DND-41 (cell line): ENCODE results near the gene BICC1.
A peak's percentile ranks its signal among the peaks of the same experiment; 100 is the strongest.

Experiments used
- ATAC-seq: fragments of 200-7000 bp; cut with Tn5 transposase; 3 replicates; pipeline ENCODE4 v1.9.1; 2021; ENCODE audit warnings: low read depth; ENCODE audit not compliant: insufficient read depth
- DNase-seq: peaks from one replicate; pipeline ENCODE4 v3.0.0-alpha.2; 2020
- H2AFZ ChIP-seq: 2 replicates; pipeline ENCODE4 v1.6.0; 2012; ENCODE audit warnings: low read depth, low read length
- H3K27ac ChIP-seq: 2 replicates; pipeline ENCODE4 v1.5.1; 2012; ENCODE audit warnings: low read length, inconsistent platforms
- H3K27me3 ChIP-seq: fragments of 200-600 bp; sonication (generic); 2 replicates; pipeline ENCODE4 v1.6.0; 2012; ENCODE audit warnings: low read length, mild to moderate bottlenecking, inconsistent platforms; ENCODE audit not compliant: insufficient read depth, poor library complexity
- H3K36me3 ChIP-seq: 2 replicates; pipeline ENCODE4 v1.5.1; 2012; ENCODE audit warnings: low read length, inconsistent platforms; ENCODE audit not compliant: insufficient read depth
- H3K4me1 ChIP-seq: 2 replicates; pipeline ENCODE4 v1.5.1; 2012; ENCODE audit warnings: mild to moderate bottlenecking, low read length; ENCODE audit not compliant: insufficient read depth
- H3K4me2 ChIP-seq: 2 replicates; pipeline ENCODE4 v1.6.0; 2012; ENCODE audit warnings: mild to moderate bottlenecking, moderate library complexity, low read length, inconsistent platforms; ENCODE audit not compliant: insufficient read depth
- H3K4me3 ChIP-seq, 2 experiments: fragments of 200-600 bp in 1 of 2; shearing (Covaris generic) in 1 of 2; 2 replicates each; pipeline ENCODE4 v1.5.1; 2012 to 2016; ENCODE audit warnings: inconsistent platforms in 2 of 2, low read length in 2 of 2, mild to moderate bottlenecking in 2 of 2, low read depth in 1 of 2, moderate library complexity in 1 of 2
- H3K79me2 ChIP-seq: 2 replicates; pipeline ENCODE4 v1.6.0; 2012; ENCODE audit warnings: low read length, inconsistent platforms; ENCODE audit not compliant: insufficient read depth
- H3K9ac ChIP-seq: 2 replicates; pipeline ENCODE4 v1.6.0; 2012; ENCODE audit warnings: low read depth, mild to moderate bottlenecking, inconsistent platforms, low read length, moderate library complexity
- H3K9me3 ChIP-seq: 2 replicates; pipeline ENCODE4 v1.5.1; 2012; ENCODE audit warnings: low read length, moderate library complexity, mild to moderate bottlenecking, inconsistent platforms; ENCODE audit not compliant: insufficient read depth, severe bottlenecking
- H4K20me1 ChIP-seq: 2 replicates; pipeline ENCODE4 v1.6.0; 2012; ENCODE audit warnings: low read length; ENCODE audit not compliant: insufficient read depth
- CTCF ChIP-seq: IDR thresholded peaks from 2 replicates; pipeline ENCODE4 v1.5.1; 2012; ENCODE audit warnings: borderline replicate concordance, low read length, moderate library complexity, mild to moderate bottlenecking; ENCODE audit not compliant: poor library complexity, severe bottlenecking; ENCODE audit errors: extremely low read depth
- EZH2 ChIP-seq: IDR thresholded peaks from 3 replicates; pipeline ENCODE4 v1.6.1; 2012; ENCODE audit warnings: borderline replicate concordance, low read depth, mild to moderate bottlenecking, moderate library complexity, low read length, inconsistent platforms; ENCODE audit not compliant: severe bottlenecking

The BICC1 gene

GRCh38 chr10:58516671-58517070 lies 4.0 kb downstream of the BICC1 start:
- no peak for TF ChIP-seq EZH2
- TF ChIP-seq CTCF, result no peak
- no peaks in the 10 kb centered on the region for H3K36me3 ChIP-seq
- no peak overlapping the region for H3K9ac ChIP-seq
- no peaks in the 10 kb centered on the region for H3K27me3 ChIP-seq
- no peaks in the 10 kb centered on the region for H3K9me3 ChIP-seq
- H3K4me2 ChIP-seq, result no peak overlapping the region
- H4K20me1 ChIP-seq, result no peaks in the 10 kb centered on the region
- H3K4me3 ChIP-seq, result no peak overlapping the region
- no peak overlapping the region for H2AFZ ChIP-seq
- no peaks in the 10 kb centered on the region for H3K79me2 ChIP-seq
- H3K4me1 ChIP-seq, result no peaks in the 10 kb centered on the region
- no peak for ATAC-seq
- DNase-seq, result no peak
- H3K27ac ChIP-seq, result no peak overlapping the region

- H3K9ac ChIP-seq, result no peak overlapping the region
- no peak overlapping the region for H2AFZ ChIP-seq
- no peaks in the 10 kb centered on the region for H4K20me1 ChIP-seq
- H3K9me3 ChIP-seq, result no peaks in the 10 kb centered on the region
- H3K4me3 ChIP-seq, result no peak overlapping the region
- H3K27ac ChIP-seq, result no peak overlapping the region
- no peaks in the 10 kb centered on the region for H3K4me1 ChIP-seq
- DNase-seq (no peak), ATAC-seq (no peak)
- no peaks in the 10 kb centered on the region for H3K27me3 ChIP-seq
- no peaks in the 10 kb centered on the region for H3K79me2 ChIP-seq
- no peak overlapping the region for H3K4me2 ChIP-seq
- TF ChIP-seq EZH2 (no peak), CTCF (peak; percentile 5)
- no peaks in the 10 kb centered on the region for H3K36me3 ChIP-seq
Measured at GRCh38 chr10:58517081-58517480, 4.4 kb downstream of the BICC1 start.

GRCh38 chr10:58517491-58518355 lies 5.1 kb downstream of the BICC1 start:
- H2AFZ ChIP-seq, result no peak overlapping the region
- H3K27ac ChIP-seq, result no peak overlapping the region
- H3K79me2 ChIP-seq, result no peaks in the 10 kb centered on the region
- H3K9ac ChIP-seq, result no peak overlapping the region
- DNase-seq (no peak), ATAC-seq (no peak)
- H3K4me3 ChIP-seq, result no peak overlapping the region
- H3K36me3 ChIP-seq, result no peaks in the 10 kb centered on the region
- H3K4me1 ChIP-seq, result no peaks in the 10 kb centered on the region
- H3K4me2 ChIP-seq, result no peak overlapping the region
- no peak for TF ChIP-seq EZH2
- TF ChIP-seq CTCF, result no peak
- no peaks in the 10 kb centered on the region for H3K27me3 ChIP-seq
- no peaks in the 10 kb centered on the region for H4K20me1 ChIP-seq
- H3K9me3 ChIP-seq, result no peaks in the 10 kb centered on the region

GRCh38 chr10:58518775-58519174 lies 6.1 kb downstream of the BICC1 start:
- Histone ChIP-seq H3K4me1 (no peaks in the 10 kb centered on the region), H3K27me3 (no peaks in the 10 kb centered on the region), H3K9me3 (no peaks in the 10 kb centered on the region), H4K20me1 (no peaks in the 10 kb centered on the region), H3K79me2 (no peaks in the 10 kb centered on the region), H3K27ac (no peak overlapping the region), H3K36me3 (no peaks in the 10 kb centered on the region), H3K9ac (no peak overlapping the region), H3K4me2 (no peak overlapping the region), H3K4me3 (no peak overlapping the region), H2AFZ (no peak overlapping the region)
- no peak for DNase-seq
- ATAC-seq, result no peak
- TF ChIP-seq EZH2, result no peak
- TF ChIP-seq CTCF, result no peak
